WTC11 (cell line): ENCODE data around the gene E2F4. TPM values are rescaled to one million over a fixed set of nuclear protein-coding genes. Genes with fewer than 3 reads are reported as not detected.

ENCODE experiments used
- ATF1 ChIP-seq: sonication (generic); formaldehyde crosslinking; IDR thresholded peaks from 2 replicates; pipeline ENCODE4 v1.8.1; 2023; ENCODE audit warnings: mild to moderate bottlenecking, moderate library complexity, missing genetic modification reagents
- CREB1 ChIP-seq: sonication (generic); formaldehyde crosslinking; IDR thresholded peaks from 2 replicates; pipeline ENCODE4 v1.8.0; 2023; ENCODE audit warnings: mild to moderate bottlenecking, missing genetic modification reagents
- ELF4 ChIP-seq: sonication (generic); formaldehyde crosslinking; IDR thresholded peaks from 2 replicates; pipeline ENCODE4 v1.8.1; 2022; ENCODE audit warnings: low read depth, mild to moderate bottlenecking, moderate library complexity, missing genetic modification reagents
- FOXK1 ChIP-seq: sonication (generic); formaldehyde crosslinking; IDR thresholded peaks from 2 replicates; pipeline ENCODE4 v1.8.0; 2022; ENCODE audit warnings: mild to moderate bottlenecking, moderate library complexity, missing genetic modification reagents
- FOXP1 ChIP-seq: sonication (generic); formaldehyde crosslinking; IDR thresholded peaks from 2 replicates; pipeline ENCODE4 v1.8.0; 2022; ENCODE audit warnings: missing genetic modification reagents, mild to moderate bottlenecking, moderate library complexity, borderline replicate concordance
- FOXP4 ChIP-seq: sonication (generic); formaldehyde crosslinking; IDR thresholded peaks from 2 replicates; pipeline ENCODE4 v1.8.0; 2022; ENCODE audit warnings: mild to moderate bottlenecking, missing genetic modification reagents
- HMGA2 ChIP-seq: fragments of 250-450 bp; sonication (Bioruptor Pico); IDR thresholded peaks from 2 replicates; pipeline ENCODE4 v1.4.0; 2021; ENCODE audit warnings: mild to moderate bottlenecking, moderate library complexity
- JAZF1 ChIP-seq: fragments of 250-450 bp; sonication (Bioruptor Pico); IDR thresholded peaks from 2 replicates; pipeline ENCODE4 v1.9.0; 2021; ENCODE audit warnings: moderate library complexity, mild to moderate bottlenecking, inconsistent platforms
- MYBL2 ChIP-seq: sonication (generic); formaldehyde crosslinking; IDR thresholded peaks from 2 replicates; pipeline ENCODE4 v1.8.1; 2023; ENCODE audit warnings: mild to moderate bottlenecking, moderate library complexity, missing genetic modification reagents
- SMAD3 ChIP-seq: sonication (generic); formaldehyde crosslinking; IDR thresholded peaks from 2 replicates; pipeline ENCODE4 v1.8.0; 2022; ENCODE audit warnings: missing genetic modification reagents, mild to moderate bottlenecking, borderline replicate concordance
- STAT6 ChIP-seq: sonication (generic); formaldehyde crosslinking; conservative IDR thresholded peaks from 2 replicates; pipeline ENCODE4 v1.8.1; 2023; ENCODE audit warnings: mild to moderate bottlenecking, low read depth, missing genetic modification reagents, moderate library complexity
- ZNF232 ChIP-seq: sonication (generic); formaldehyde crosslinking; IDR thresholded peaks from 2 replicates; pipeline ENCODE4 v1.8.0; 2022; ENCODE audit warnings: mild to moderate bottlenecking, missing genetic modification reagents
- ZNF317 ChIP-seq: sonication (generic); formaldehyde crosslinking; IDR thresholded peaks from 2 replicates; pipeline ENCODE4 v1.8.1; 2023; ENCODE audit warnings: low read depth, mild to moderate bottlenecking, moderate library complexity, missing genetic modification reagents, borderline replicate concordance
- ZNF425 ChIP-seq: fragments of 250-450 bp; sonication (Bioruptor Pico); conservative IDR thresholded peaks from 2 replicates; pipeline ENCODE4 v1.9.0; 2021; ENCODE audit warnings: mild to moderate bottlenecking
- ZNF532 ChIP-seq: fragments of 250-450 bp; sonication (Bioruptor Pico); IDR thresholded peaks from 2 replicates; pipeline ENCODE4 v1.9.0; 2021; ENCODE audit warnings: mild to moderate bottlenecking, borderline replicate concordance
- ZNF671 ChIP-seq: fragments of 250-450 bp; sonication (Bioruptor Pico); IDR thresholded peaks from 2 replicates; pipeline ENCODE4 v1.8.0; 2021; ENCODE audit warnings: mild to moderate bottlenecking
- total RNA-seq: library from RNA; stranded (reverse); gene quantifications from 3 replicates; pipeline ENCODE4 v1.2.3, GENCODE V29; 2021
- TF ChIP-seq, protein P1 (sequence below): sonication (generic); formaldehyde crosslinking; IDR thresholded peaks from 2 replicates; pipeline ENCODE4 v1.8.1; 2023; ENCODE audit warnings: mild to moderate bottlenecking, moderate library complexity, missing genetic modification reagents
- TF ChIP-seq, protein P2 (sequence below): sonication (generic); formaldehyde crosslinking; IDR thresholded peaks from 2 replicates; pipeline ENCODE4 v1.8.1; 2023; ENCODE audit warnings: mild to moderate bottlenecking, missing genetic modification reagents, borderline replicate concordance
- TF ChIP-seq, protein P3 (sequence below): sonication (generic); formaldehyde crosslinking; IDR thresholded peaks from 2 replicates; pipeline ENCODE4 v1.8.0; 2022; ENCODE audit warnings: mild to moderate bottlenecking, missing genetic modification reagents

The E2F4 gene
- total RNA-seq, 1 experiment from 2014 or later: 85.0 TPM

DNA sequence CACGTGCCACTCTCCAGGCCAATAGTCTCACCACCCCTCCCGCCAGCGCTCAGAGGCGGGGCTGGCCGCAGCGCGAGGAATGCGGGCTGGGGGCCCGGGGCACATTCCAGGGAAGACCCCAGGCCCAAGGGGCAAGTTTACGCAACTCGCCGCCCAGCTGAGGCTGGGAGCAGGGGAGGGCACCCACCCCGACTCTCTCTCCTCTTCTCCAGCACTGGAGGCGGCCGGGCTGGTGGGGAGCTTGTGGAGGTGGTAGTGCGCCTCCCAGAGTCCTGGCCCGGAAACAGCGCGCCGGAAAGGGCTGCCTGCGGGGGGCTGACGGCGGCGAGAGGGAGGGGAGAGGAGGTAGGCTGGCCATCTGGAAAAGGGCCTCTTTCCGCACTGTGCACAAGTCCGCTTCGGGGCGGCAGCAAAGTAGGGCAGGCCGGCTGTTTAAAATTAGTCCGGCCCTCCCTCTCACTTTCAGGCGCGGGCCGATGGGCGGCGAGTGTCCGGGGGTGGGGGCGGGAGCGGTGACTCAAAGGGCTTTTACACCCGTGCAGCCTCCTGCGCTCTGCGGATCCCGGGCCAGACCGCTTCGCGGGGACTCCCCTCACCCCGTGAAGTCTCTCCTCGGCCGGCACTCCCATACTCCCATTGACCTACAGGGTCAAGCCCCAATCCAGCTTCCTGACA, 54.3 kb downstream of the E2F4 start (continued):
- TF ChIP-seq STAT6 (no peak), FOXK1 (CRISPR knock-in tag) (0 out of 2 replicates have a peak, but pooled peaks have one; percentile 36), ZNF425 (no peak), ZNF532 (CRISPR knock-in tag) (no peak), ELF4 (CRISPR knock-in tag) (0 out of 2 replicates have a peak, but pooled peaks have one; percentile 40), JAZF1 (CRISPR knock-in tag) (no peak), FOXP1 (CRISPR knock-in tag) (0 out of 2 replicates have a peak, but pooled peaks have one; percentile 33), CREB1 (CRISPR knock-in tag) (no peak), SMAD3 (0 out of 2 replicates have a peak, but pooled peaks have one; percentile 40), MYBL2 (CRISPR knock-in tag) (peak; percentile 83; the same call in 1 of the 2 replicates), HMGA2 (CRISPR knock-in tag) (no peak), ZNF317 (CRISPR knock-in tag) (no peak), ZNF671 (CRISPR knock-in tag) (no peak), ZNF232 (CRISPR knock-in tag) (0 out of 2 replicates have a peak, but pooled peaks have one; percentile 70), FOXP4 (peak; percentile 18; the same call in 1 of the 2 replicates), ATF1 (CRISPR knock-in tag) (0 out of 2 replicates have a peak, but pooled peaks have one; percentile 38)
- TF ChIP-seq, protein P1, sequence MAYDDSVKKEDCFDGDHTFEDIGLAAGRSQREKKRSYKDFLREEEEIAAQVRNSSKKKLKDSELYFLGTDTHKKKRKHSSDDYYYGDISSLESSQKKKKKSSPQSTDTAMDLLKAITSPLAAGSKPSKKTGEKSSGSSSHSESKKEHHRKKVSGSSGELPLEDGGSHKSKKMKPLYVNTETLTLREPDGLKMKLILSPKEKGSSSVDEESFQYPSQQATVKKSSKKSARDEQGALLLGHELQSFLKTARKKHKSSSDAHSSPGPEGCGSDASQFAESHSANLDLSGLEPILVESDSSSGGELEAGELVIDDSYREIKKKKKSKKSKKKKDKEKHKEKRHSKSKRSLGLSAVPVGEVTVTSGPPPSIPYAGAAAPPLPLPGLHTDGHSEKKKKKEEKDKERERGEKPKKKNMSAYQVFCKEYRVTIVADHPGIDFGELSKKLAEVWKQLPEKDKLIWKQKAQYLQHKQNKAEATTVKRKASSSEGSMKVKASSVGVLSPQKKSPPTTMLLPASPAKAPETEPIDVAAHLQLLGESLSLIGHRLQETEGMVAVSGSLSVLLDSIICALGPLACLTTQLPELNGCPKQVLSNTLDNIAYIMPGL: peak; percentile 63
- TF ChIP-seq, protein P2, sequence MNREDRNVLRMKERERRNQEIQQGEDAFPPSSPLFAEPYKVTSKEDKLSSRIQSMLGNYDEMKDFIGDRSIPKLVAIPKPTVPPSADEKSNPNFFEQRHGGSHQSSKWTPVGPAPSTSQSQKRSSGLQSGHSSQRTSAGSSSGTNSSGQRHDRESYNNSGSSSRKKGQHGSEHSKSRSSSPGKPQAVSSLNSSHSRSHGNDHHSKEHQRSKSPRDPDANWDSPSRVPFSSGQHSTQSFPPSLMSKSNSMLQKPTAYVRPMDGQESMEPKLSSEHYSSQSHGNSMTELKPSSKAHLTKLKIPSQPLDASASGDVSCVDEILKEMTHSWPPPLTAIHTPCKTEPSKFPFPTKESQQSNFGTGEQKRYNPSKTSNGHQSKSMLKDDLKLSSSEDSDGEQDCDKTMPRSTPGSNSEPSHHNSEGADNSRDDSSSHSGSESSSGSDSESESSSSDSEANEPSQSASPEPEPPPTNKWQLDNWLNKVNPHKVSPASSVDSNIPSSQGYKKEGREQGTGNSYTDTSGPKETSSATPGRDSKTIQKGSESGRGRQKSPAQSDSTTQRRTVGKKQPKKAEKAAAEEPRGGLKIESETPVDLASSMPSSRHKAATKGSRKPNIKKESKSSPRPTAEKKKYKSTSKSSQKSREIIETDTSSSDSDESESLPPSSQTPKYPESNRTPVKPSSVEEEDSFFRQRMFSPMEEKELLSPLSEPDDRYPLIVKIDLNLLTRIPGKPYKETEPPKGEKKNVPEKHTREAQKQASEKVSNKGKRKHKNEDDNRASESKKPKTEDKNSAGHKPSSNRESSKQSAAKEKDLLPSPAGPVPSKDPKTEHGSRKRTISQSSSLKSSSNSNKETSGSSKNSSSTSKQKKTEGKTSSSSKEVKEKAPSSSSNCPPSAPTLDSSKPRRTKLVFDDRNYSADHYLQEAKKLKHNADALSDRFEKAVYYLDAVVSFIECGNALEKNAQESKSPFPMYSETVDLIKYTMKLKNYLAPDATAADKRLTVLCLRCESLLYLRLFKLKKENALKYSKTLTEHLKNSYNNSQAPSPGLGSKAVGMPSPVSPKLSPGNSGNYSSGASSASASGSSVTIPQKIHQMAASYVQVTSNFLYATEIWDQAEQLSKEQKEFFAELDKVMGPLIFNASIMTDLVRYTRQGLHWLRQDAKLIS (CRISPR knock-in tag): peak; percentile 14; the same call in 1 of the 2 replicates
- TF ChIP-seq, protein P3, sequence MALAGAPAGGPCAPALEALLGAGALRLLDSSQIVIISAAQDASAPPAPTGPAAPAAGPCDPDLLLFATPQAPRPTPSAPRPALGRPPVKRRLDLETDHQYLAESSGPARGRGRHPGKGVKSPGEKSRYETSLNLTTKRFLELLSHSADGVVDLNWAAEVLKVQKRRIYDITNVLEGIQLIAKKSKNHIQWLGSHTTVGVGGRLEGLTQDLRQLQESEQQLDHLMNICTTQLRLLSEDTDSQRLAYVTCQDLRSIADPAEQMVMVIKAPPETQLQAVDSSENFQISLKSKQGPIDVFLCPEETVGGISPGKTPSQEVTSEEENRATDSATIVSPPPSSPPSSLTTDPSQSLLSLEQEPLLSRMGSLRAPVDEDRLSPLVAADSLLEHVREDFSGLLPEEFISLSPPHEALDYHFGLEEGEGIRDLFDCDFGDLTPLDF (CRISPR knock-in tag): no peak
